IPS-20b (cell line): ENCODE data around the gene FCHSD1.
"Not testable (repeated sequence)": the region's sequence is repeated elsewhere in the genome, so short reads cannot be mapped to it uniquely, and the experiment has no call there.

Experiments
- H3K27ac ChIP-seq: one replicate; pipeline ENCODE4 v1.5.1; 2013; ENCODE audit warnings: low read length
- H3K27me3 ChIP-seq: 2 replicates; pipeline ENCODE4 v1.6.1; 2013; ENCODE audit warnings: mild to moderate bottlenecking, low read length, inconsistent platforms; ENCODE audit not compliant: insufficient read depth
- H3K36me3 ChIP-seq: 2 replicates; pipeline ENCODE4 v1.6.1; 2013; ENCODE audit warnings: low read depth, mild to moderate bottlenecking, inconsistent platforms, low read length, moderate library complexity; ENCODE audit not compliant: insufficient read depth
- H3K4me1 ChIP-seq: 2 replicates; pipeline ENCODE4 v1.6.1; 2013; ENCODE audit warnings: mild to moderate bottlenecking, control low read depth, inconsistent platforms, low read length, moderate library complexity; ENCODE audit not compliant: insufficient read depth
- H3K4me3 ChIP-seq: 2 replicates; pipeline ENCODE4 v1.5.1; 2013; ENCODE audit warnings: mild to moderate bottlenecking, low read length, inconsistent platforms
- H3K9ac ChIP-seq: 2 replicates; pipeline ENCODE4 v1.6.1; 2013; ENCODE audit warnings: low read depth, mild to moderate bottlenecking, inconsistent platforms, low read length, moderate library complexity
- H3K9me3 ChIP-seq: 2 replicates; pipeline ENCODE4 v1.6.1; 2013; ENCODE audit warnings: mild to moderate bottlenecking, low read depth, low read length, inconsistent platforms; ENCODE audit not compliant: insufficient read depth

Gene FCHSD1

GRCh38 chr5:141628175-141628788 is 22.9 kb downstream of the FCHSD1 start:
- H3K4me3 ChIP-seq, result no peak overlapping the region
- H3K9me3 ChIP-seq, result no peaks in the 10 kb centered on the region
- H3K9ac ChIP-seq, result no peak overlapping the region
- H3K27me3 ChIP-seq, result no peaks in the 10 kb centered on the region
- H3K27ac ChIP-seq, result no peak overlapping the region
- H3K4me1 ChIP-seq, result no peaks in the 10 kb centered on the region
- H3K36me3 ChIP-seq, result peaks cover 92% of the 10 kb centered on the region

GRCh38 chr5:141623611-141624010 is 27.6 kb downstream of the FCHSD1 start:
- peaks cover 85% of the 10 kb centered on the region for H3K36me3 ChIP-seq
- no peak overlapping the region for H3K4me3 ChIP-seq
- H3K9ac ChIP-seq, result no peak overlapping the region
- no peaks in the 10 kb centered on the region for H3K27me3 ChIP-seq
- H3K4me1 ChIP-seq, result no peaks in the 10 kb centered on the region
- H3K27ac ChIP-seq, result no peak overlapping the region
- no peaks in the 10 kb centered on the region for H3K9me3 ChIP-seq

- Histone ChIP-seq H3K27me3 (no peaks in the 10 kb centered on the region), H3K9me3 (no peaks in the 10 kb centered on the region), H3K4me3 (no peak overlapping the region), H3K4me1 (no peaks in the 10 kb centered on the region), H3K27ac (no peak overlapping the region), H3K36me3 (peaks cover 81% of the 10 kb centered on the region), H3K9ac (no peak overlapping the region)
Measured at GRCh38 chr5:141623186-141623585, 28.0 kb downstream of the FCHSD1 start.

GRCh38 chr5:141618804-141619554 is 32.2 kb downstream of the FCHSD1 start, which contains the start of gene DIAPH1:
Gene DIAPH1, minus strand, starts transcription at chr5:141619000. Its CDS starts 86 bp downstream, at chr5:141618914.
- H3K36me3 ChIP-seq, result peaks cover 52% of the 10 kb centered on the region
- H3K9ac ChIP-seq, result peak within 1 kb of the TSS; percentile 90
- H3K9me3 ChIP-seq, result no peaks in the 10 kb centered on the region
- peaks cover 19% of the 10 kb centered on the region; the same call in 1 of the 2 replicates for H3K4me1 ChIP-seq
- no peaks in the 10 kb centered on the region for H3K27me3 ChIP-seq
- peak within 1 kb of the TSS; percentile 8 for H3K27ac ChIP-seq
- peak within 1 kb of the TSS; percentile 78 for H3K4me3 ChIP-seq

GRCh38 chr5:141618030-141618803 is 33.0 kb downstream of the FCHSD1 start:
- Histone ChIP-seq H3K9ac (peak overlapping the region; percentile 90), H3K27me3 (no peaks in the 10 kb centered on the region), H3K9me3 (no peaks in the 10 kb centered on the region), H3K4me3 (peak overlapping the region; percentile 78), H3K4me1 (peaks cover 21% of the 10 kb centered on the region; the same call in 1 of the 2 replicates), H3K36me3 (peaks cover 44% of the 10 kb centered on the region), H3K27ac (peak overlapping the region; percentile 8)

- Histone ChIP-seq H3K27me3 (no peaks in the 10 kb centered on the region), H3K36me3 (peaks cover 40% of the 10 kb centered on the region), H3K9ac (peak overlapping the region; percentile 90), H3K9me3 (no peaks in the 10 kb centered on the region), H3K4me1 (peaks cover 21% of the 10 kb centered on the region; the same call in 1 of the 2 replicates), H3K27ac (no peak overlapping the region), H3K4me3 (peak overlapping the region; percentile 78)
Measured at GRCh38 chr5:141617682-141618029, 33.6 kb downstream of the FCHSD1 start.

GRCh38 chr5:141617128-141617527 is 34.1 kb downstream of the FCHSD1 start:
- Histone ChIP-seq H3K4me3 (peak overlapping the region; percentile 78), H3K36me3 (peaks cover 37% of the 10 kb centered on the region), H3K27ac (no peak overlapping the region), H3K27me3 (no peaks in the 10 kb centered on the region), H3K9me3 (no peaks in the 10 kb centered on the region), H3K9ac (peak overlapping the region; percentile 18; the same call in 1 of the 2 replicates), H3K4me1 (peaks cover 21% of the 10 kb centered on the region; the same call in 1 of the 2 replicates)

- Histone ChIP-seq H3K4me3 (peak overlapping the region; percentile 78), H3K4me1 (peaks cover 21% of the 10 kb centered on the region; the same call in 1 of the 2 replicates), H3K27ac (no peak overlapping the region), H3K9me3 (no peaks in the 10 kb centered on the region), H3K9ac (0 out of 2 replicates have a peak overlapping the region, but pooled peaks have one; percentile 18), H3K27me3 (no peaks in the 10 kb centered on the region), H3K36me3 (peaks cover 28% of the 10 kb centered on the region)
Measured at GRCh38 chr5:141615991-141616720, 35.1 kb downstream of the FCHSD1 start.

GRCh38 chr5:141613344-141613743 is 37.9 kb downstream of the FCHSD1 start:
- H3K27ac ChIP-seq, result no peak overlapping the region
- no peaks in the 10 kb centered on the region for H3K9me3 ChIP-seq
- H3K4me3 ChIP-seq, result no peak overlapping the region
- H3K4me1 ChIP-seq, result peaks cover 21% of the 10 kb centered on the region; the same call in 1 of the 2 replicates
- no peaks in the 10 kb centered on the region for H3K27me3 ChIP-seq
- H3K9ac ChIP-seq, result no peak overlapping the region
- peaks cover 11% of the 10 kb centered on the region; the same call in 1 of the 2 replicates for H3K36me3 ChIP-seq

- no peak overlapping the region for H3K27ac ChIP-seq
- H3K27me3 ChIP-seq, result no peaks in the 10 kb centered on the region
- peaks cover 10% of the 10 kb centered on the region; the same call in 1 of the 2 replicates for H3K4me1 ChIP-seq
- no peak overlapping the region for H3K4me3 ChIP-seq
- no peak overlapping the region for H3K9ac ChIP-seq
- no peaks in the 10 kb centered on the region for H3K9me3 ChIP-seq
- H3K36me3 ChIP-seq, result peaks cover 6% of the 10 kb centered on the region; the same call in 1 of the 2 replicates
Measured at GRCh38 chr5:141611289-141611688, 39.9 kb downstream of the FCHSD1 start.

GRCh38 chr5:141609921-141610320 is 41.3 kb downstream of the FCHSD1 start:
- H3K9ac ChIP-seq, H3K36me3 ChIP-seq, H3K9me3 ChIP-seq, H3K4me3 ChIP-seq, H3K27me3 ChIP-seq, H3K27ac ChIP-seq, H3K4me1 ChIP-seq: not testable (repeated sequence)
